IPS-NIHi11 (cell line): Measurements from ENCODE around the gene ZKSCAN3.
A peak's percentile ranks its signal among the peaks of the same experiment; 100 is the strongest.
"Not testable (repeated sequence)": the region's sequence is repeated elsewhere in the genome, so short reads cannot be mapped to it uniquely, and the experiment has no call there.

Source experiments
- DNase-seq: peaks from one replicate; pipeline ENCODE4 v3.0.0; 2012; ENCODE audit warnings: mixed read lengths, low spot score

Gene ZKSCAN3

DNA sequence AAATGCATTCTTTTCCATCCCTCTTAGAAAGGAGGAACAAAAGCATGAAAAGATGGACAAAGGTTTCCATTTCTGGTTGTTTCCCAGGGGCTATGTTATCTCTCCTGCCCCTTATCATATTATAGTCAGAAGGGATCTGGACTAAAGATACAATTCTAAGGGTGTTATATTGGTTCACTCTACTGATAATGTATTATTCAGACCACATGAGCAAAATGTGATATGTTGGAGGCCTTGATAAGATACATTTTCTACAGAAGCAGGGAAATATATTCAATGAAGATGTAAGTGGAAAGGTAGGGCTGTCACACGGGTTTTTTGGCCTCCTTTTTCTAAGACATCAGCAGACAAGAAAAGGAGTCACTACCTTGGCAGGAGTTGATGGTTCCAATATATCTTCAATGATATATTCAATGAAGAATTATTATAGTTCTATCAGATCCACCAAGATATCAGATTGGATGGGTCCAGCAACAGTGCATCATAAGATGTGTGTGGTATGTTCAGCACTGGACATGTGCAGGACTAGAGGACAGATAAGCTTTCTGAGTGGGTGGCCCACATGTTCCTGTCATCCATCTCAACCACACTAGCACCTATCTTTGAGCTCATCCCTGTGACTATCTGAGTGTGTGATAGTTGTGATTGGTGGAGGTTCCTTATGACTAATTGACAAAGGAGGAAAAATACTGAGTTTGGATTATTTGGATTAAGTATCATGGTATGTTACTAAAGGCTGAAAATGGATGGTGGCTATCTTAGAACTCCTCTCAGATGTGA, 5.7 kb upstream of the ZKSCAN3 start:
- no peak for DNase-seq

DNA sequence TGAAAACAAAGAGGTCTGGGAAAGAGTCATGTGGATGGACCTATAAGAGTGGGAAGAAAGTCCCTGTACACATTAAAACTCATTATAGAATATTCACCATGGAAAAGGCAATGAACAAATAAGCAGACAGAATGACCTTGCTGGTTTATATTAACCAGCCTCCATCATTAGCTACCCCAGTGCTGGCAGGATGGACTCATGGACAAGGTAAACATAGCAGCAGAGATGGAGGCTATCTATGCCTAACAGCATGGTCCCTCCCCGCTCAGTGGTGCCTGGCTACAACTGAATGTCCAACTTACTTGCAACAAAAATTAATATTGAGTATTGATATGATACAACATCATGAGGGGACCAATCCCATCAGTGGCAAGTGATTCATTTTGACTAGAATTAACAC, 4.5 kb upstream of the ZKSCAN3 start:
- DNase-seq, result no peak

GRCh38 chr6:28347119-28347518, 2.6 kb upstream of the ZKSCAN3 start:
- DNase-seq, result no peak

GRCh38 chr6:28349344-28349891, 329 bp upstream of the ZKSCAN3 start:
- DNase-seq, result no peak

- no peak for DNase-seq
Observed at GRCh38 chr6:28351087-28351486, 1.3 kb downstream of the ZKSCAN3 start.

DNA sequence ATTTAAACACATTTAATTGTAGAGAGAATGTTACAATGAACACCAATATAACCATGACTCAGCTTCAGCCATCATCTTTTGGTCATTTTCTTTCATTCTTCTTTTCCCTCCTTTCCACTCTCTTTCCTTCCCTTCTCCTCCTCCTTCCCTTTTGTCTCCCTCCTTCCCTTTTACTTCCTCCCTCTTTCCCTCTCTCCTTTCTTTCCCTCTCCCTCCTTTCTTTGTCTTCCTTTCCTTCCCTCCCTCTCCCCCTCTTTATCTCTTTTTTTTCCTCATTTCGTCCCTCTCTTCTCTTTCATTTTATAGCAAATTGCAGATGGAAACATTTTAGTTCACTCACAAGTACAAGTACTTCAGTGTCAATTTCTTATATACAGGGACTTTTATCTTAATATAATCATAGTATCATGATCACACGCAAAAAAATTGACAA, 1.8 kb downstream of the ZKSCAN3 start:
- no peak for DNase-seq

GRCh38 chr6:28353356-28353755, 3.6 kb downstream of the ZKSCAN3 start:
- no peak for DNase-seq

GRCh38 chr6:28353981-28354676, 4.4 kb downstream of the ZKSCAN3 start:
- DNase-seq, result no peak

DNA sequence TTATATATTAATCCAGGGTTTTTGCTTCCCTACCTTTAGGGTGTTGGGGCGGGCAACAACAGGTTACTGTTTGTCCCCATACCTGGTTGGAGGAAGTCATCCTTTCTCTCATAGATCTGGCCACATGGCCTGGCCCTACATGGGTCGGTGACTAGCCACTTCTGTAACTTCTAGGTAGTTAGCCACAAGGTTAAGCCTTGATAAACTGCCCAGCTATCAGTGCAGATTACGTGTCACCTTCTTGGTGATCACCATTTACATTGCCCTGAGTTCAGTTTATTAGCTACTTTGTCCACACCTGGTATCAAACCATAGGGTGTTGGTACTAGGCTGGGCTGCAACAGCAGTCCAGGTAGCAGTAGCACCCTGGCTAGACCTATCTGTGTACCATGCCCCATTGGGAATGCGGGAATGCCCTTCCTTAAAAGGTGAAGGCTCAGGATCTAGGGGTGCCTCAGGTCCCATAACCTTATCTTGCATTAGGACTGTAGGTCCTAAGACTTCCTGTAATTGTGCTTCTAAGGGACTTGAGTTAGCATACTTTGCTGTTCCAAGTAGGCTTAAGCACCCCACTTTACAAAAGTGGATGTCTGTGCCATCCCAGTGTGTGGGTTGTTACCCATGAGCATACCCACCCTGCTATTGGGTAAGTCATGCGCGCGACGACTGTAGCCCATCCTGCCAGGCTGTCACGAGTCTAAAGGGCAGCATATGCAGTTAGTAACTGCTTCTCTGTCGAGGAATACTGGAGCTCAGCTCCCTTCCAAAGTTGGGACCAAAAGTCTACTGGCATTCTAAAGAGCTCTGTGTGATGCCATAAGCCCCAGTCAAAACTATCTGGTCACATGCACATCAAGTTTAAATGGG, 5.2 kb downstream of the ZKSCAN3 start:
- no peak for DNase-seq

DNA sequence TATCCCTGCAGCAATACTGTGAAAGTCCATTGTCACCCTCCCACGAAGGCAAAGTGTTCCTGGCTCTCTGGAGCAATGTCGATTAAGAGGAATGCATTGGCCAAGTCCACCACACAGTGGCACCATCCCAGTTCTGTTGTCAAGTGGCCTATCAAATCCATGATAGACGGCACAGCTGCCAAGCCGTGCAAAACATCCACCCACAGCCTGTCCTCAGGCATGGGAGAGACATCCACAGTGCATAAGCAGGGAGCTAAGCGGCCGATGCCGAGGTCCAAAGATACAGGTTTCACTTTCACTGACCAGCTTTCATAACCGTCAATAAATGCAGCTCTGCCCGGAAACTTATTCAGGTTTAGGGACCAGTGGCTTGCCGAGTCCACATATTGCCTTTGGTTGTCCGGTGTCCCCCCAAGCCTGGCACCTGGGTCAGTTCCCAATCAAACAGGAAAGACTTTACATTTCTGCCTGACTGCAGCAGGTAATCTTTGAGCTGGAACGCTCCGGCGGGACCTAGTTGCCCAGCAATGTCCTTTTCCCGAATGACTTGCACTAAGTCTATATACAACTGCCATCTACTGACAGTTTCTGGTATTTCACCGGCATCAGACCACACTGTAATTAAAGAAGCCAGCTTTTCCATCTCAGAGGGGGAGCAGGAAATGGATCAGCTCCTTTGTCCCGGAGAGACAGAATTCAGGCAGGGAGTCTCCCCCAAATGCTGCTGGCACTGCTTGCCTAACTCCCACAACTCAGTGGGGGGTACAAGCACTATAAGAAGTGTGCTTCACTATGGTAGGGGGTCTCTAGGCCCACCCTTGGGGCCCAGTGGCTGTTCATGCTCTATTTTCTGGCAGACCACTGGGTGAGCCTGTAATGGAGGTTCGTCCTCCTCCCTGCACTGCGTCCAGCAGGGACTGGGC, 6.3 kb downstream of the ZKSCAN3 start:
- peak; percentile 76 for DNase-seq

DNA sequence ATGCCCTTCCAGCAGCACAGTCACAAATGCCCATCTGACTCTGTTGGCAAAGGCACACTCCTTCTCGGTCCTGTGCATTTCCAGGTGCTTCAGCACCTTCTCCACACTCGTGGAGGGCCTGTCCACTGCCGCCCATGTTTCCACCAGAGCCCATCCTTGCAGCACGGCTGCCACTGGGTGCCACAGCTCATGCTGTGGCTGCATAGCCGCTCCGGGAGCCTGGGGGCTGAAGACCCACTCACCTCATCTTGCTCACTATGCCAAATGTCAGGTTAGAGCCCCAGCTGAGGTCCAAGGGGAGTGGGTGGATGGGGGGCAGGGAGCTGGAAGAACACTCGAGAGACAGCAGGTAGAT, 6.9 kb downstream of the ZKSCAN3 start:
- no peak for DNase-seq

DNA sequence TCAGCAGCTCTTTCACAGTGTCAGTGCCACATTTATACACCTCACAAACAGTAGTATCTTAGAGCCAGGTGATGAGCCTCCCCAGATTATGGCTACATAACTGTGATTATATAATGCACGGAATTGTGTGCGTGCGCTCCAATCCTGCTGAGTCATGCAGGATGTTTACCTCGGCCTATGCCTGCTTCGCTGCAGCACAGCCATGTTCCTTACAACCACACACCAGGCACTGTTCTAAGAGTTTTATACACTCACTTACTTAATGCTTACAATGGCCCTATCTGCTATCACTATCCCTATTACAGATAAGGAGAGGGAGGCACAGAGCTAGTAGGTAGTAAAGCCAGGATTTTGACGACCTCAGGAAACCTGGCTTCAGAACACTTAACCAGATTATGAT, 7.3 kb downstream of the ZKSCAN3 start:
- no peak for DNase-seq

DNA sequence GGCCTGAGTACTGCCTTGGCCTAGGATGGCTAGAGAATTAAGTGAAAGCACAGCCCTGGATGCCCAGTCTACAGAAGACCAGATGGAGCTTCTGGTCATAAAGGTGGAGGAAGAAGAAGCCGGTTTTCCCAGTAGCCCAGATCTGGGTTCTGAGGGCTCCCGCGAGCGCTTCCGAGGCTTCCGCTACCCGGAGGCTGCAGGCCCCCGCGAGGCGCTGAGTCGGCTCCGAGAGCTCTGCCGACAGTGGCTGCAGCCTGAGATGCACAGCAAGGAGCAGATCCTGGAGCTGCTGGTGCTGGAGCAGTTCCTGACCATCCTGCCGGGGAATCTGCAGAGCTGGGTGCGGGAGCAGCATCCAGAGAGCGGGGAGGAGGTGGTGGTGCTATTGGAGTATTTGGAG, 9.8 kb downstream of the ZKSCAN3 start:
- DNase-seq, result not testable (repeated sequence)

- DNase-seq, result no peak
Observed at GRCh38 chr6:28360961-28361360, 11.2 kb downstream of the ZKSCAN3 start.

DNA sequence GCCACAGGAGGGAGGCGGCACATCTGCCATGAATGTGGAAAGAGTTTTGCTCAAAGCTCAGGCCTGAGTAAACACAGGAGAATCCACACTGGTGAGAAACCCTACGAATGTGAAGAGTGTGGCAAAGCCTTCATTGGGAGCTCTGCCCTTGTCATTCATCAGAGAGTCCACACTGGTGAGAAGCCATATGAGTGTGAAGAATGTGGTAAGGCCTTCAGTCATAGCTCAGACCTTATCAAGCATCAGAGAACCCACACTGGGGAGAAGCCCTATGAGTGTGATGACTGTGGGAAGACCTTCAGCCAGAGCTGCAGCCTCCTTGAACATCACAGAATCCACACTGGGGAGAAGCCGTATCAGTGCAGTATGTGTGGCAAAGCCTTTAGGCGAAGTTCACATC, 15.8 kb downstream of the ZKSCAN3 start:
- not testable (repeated sequence) for DNase-seq

GRCh38 chr6:28368522-28368921, 18.8 kb downstream of the ZKSCAN3 start:
- no peak for DNase-seq

GRCh38 chr6:28369463-28369862, 19.7 kb downstream of the ZKSCAN3 start:
- DNase-seq, result no peak

GRCh38 chr6:28370440-28370839, 20.7 kb downstream of the ZKSCAN3 start:
- DNase-seq, result no peak

DNA sequence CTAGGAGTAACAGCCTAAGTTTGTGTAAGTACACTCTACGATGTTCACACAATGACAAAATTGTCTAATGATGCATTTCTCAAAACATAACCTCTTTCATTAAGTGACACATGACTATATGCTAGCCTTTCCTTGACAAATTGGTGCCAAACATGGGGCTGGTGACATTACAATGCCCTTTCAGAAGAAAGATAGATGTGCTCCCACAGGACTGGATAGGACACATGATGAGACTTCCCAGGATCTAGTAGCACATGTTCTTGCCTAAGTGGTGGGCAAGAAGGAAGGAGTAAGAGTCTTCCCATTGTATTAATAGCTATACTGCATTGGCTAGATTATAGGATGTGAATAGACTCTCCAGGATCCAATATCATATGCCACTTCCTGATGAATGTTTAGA, 21.5 kb downstream of the ZKSCAN3 start:
- no peak for DNase-seq

- DNase-seq, result no peak
Observed at GRCh38 chr6:28371706-28372451, 22.1 kb downstream of the ZKSCAN3 start.

DNA sequence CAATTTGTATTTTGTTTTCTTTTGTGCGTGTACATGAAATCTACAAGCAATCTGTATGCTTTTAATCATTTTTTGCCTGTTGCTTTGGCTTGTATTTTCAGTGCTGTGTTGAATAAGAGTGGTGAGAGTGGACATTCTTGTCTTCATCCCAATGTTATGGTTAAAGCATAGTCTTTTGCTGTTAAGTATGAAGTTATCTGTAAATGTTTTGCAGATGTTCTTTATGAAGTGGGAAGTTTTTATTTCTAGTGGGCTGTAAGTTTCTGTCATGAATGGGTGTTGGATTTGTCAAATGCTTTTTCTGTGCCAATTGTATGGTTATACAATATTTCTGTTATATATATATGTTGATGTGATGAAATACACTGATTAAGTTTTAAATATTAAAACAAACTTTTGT, 24.2 kb downstream of the ZKSCAN3 start:
- DNase-seq, result no peak
